HG03575 (cell line): ENCODE measurements around the gene MAGEA12.
"Not testable (repeated sequence)": the region's sequence is repeated elsewhere in the genome, so short reads cannot be mapped to it uniquely, and the experiment has no call there.

Experiments
- ATAC-seq: cut with Tn5 transposase; IDR thresholded peaks from one replicate; pipeline ENCODE4 v1.9.1; 2021; ENCODE audit not compliant: unreplicated experiment, insufficient number of reproducible peaks, low FRiP score; ENCODE audit errors: extremely low read depth

Gene MAGEA12, protein sequence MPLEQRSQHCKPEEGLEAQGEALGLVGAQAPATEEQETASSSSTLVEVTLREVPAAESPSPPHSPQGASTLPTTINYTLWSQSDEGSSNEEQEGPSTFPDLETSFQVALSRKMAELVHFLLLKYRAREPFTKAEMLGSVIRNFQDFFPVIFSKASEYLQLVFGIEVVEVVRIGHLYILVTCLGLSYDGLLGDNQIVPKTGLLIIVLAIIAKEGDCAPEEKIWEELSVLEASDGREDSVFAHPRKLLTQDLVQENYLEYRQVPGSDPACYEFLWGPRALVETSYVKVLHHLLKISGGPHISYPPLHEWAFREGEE

DNA sequence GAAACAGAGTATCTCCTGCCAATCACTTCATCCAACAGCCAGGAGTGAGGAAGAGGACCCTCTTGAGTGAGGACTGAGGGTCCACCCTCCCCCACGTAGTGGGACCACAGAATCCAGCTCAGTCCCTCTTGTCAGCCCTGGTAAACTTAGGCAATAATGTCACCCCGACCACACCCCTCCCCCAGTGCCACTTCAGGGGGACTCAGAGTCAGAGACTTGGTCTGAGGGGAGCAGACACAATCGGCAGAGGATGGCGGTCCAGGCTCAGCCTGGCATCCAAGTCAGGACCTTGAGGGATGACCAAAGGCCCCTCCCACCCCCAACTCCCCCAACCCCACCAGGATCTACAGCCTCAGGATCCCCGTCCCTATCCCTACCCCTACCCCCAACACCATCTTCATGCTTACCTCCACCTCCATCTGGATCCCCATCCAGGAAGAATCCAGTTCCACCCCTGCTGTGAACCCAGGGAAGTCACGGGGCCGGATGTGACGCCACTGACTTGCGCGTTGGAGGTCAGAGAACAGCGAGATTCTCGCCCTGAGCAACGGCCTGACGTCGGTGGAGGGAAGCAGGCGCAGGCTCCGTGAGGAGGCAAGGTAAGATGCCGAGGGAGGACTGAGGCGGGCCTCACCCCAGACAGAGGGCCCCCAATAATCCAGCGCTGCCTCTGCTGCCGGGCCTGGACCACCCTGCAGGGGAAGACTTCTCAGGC, at the start of gene MAGEA12, which contains the start of gene CSAG1:
Gene MAGEA12 (plus strand): TSS at position 497 of the 715 bp plus-strand sequence. CDS start 2,405 bp downstream, outside the sequence.
Gene CSAG1 (minus strand): TSS at position 461 of the 715 bp plus-strand sequence. CDS start 1,261 bp downstream, outside the sequence.
- ATAC-seq = no peak

DNA sequence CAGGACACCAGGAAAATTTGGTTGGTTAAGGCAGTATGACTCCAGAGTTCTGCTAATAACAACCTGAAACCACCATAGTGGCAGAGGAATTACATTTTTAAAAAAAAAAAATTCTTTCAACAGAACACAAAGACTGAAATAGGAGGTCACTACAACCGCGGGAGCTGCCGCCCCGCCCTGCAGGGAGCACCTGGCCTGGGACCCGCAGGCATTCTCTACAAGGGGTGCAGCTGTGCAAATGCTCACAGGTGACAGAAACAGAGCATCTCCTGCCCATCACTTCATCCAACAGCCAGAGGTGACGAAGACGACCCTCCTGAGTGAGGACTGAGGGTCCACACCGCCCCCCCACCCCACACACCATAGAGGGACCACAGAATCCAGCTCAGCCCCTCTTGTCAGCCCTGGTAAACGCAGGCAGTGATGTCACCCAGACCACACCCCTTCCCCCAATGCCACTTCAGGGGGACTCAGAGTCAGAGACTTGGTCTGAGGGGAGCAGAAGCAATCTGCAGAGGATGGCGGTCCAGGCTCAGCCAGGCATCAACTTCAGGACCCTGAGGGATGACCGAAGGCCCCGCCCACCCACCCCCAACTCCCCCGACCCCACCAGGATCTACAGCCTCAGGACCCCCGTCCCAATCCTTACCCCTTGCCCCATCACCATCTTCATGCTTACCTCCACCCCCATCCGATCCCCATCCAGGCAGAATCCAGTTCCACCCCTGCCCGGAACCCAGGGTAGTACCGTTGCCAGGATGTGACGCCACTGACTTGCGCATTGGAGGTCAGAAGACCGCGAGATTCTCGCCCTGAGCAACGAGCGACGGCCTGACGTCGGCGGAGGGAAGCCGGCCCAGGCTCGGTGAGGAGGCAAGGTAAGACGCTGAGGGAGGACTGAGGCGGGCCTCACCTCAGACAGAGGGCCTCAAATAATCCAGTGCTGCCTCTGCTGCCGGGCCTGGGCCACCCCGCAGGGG, 35.3 kb upstream of the MAGEA12 start, which contains the start of gene MAGEA3:
Gene MAGEA3 (plus strand): TSS at position 843 of the 980 bp plus-strand sequence. CDS start 2,039 bp downstream, outside the sequence.
- ATAC-seq = not testable (repeated sequence)

DNA sequence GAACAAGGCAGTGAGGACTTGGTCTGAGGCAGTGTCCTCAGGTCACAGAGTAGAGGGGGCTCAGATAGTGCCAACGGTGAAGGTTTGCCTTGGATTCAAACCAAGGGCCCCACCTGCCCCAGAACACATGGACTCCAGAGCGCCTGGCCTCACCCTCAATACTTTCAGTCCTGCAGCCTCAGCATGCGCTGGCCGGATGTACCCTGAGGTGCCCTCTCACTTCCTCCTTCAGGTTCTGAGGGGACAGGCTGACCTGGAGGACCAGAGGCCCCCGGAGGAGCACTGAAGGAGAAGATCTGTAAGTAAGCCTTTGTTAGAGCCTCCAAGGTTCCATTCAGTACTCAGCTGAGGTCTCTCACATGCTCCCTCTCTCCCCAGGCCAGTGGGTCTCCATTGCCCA, 33.2 kb upstream of the MAGEA12 start:
- ATAC-seq = not testable (repeated sequence)

DNA sequence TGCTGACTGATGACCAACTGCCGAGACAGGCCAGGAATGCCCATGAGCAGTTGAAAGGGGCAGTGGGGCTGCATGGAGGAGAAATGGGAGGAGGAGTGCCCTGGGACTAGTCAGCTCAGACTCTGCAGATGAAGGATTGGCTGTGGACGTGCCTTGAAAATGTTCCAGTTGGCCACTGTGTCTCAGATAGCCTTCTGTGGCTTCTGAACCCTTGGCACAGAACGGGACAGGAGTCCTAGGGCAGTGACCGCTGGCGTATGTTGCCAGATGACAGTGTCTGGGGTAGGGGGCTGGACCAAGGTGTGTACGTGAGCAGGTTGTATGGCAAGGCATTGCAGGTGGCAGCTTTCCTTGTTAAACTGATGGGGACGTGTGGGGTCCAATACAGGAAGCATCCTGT, 27.1 kb upstream of the MAGEA12 start:
- not testable (repeated sequence) for ATAC-seq

DNA sequence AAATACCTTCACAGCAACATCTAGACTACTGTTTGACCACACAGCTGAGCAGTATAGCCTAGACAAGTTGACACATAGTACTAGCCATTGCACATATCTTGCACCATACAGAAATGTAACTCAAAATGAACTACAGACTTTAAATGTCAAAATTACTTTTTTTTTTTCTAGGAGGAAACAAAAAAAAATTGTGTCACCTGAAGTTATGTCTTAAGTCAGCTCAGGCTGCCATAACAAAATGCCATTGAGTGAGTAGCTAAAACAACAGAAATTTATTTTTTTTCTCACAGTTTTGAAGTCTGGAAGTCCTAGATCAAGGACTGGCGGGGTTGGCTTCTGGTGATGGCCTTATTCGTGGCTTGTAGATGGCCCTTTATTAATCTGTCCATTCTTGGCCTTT, 24.4 kb upstream of the MAGEA12 start, which contains the start of gene CSAG2:
Gene CSAG2 (minus strand): TSS at position 101 of the 400 bp plus-strand sequence. CDS start 161 bp downstream, outside the sequence.
- ATAC-seq = not testable (repeated sequence)

DNA sequence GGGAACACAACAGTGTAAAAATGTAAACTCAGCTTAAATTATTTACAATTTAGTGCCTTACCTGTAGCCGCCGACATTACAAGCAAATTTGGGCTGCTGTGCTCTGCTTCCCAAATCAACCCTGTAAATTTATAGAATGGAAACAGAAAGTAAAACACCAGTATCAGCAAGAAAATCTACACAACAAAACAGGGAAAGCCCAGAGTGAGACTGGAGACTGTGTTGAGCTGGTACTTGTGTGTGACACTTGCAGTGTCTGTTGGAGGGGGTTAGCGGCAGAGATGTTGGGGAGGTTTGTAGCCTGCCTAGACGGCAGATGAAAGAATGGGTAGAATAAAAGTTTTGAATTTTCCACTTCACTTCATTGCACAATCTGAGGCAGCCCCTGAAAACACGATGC, 20.4 kb upstream of the MAGEA12 start:
- ATAC-seq = not testable (repeated sequence)

DNA sequence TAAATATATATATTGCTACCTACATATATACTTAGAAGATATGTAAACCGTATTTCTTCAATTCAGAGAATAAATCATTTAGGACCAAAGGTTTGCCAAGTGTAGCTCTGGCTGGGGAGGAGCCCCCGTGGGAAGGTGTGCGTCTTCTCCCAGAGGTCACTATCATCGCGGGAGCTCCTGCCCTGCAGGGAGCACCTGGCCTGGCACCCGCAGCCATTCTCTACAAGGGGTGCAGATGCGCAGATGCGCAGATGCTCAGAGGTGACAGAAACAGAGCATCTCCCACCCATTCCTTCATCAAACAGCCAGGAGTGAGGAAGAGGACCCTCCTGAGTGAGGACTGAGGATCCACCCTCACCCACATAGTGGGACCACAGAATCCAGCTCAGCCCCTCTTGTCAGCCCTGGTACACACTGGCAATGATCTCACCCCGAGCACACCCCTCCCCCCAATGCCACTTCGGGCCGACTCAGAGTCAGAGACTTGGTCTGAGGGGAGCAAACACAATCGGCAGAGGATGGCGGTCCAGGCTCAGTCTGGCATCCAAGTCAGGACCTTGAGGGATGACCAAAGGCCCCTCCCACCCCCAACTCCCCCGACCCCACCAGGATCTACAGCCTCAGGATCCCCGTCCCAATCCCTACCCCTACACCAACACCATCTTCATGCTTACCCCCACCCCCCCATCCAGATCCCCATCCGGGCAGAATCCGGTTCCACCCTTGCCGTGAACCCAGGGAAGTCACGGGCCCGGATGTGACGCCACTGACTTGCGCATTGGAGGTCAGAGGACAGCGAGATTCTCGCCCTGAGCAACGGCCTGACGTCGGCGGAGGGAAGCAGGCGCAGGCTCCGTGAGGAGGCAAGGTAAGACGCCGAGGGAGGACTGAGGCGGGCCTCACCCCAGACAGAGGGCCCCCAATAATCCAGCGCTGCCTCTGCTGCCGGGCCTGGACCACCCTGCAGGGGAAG, 19.5 kb upstream of the MAGEA12 start, which contains the start of gene MAGEA2B:
Gene MAGEA2B (plus strand): TSS at position 814 of the 973 bp plus-strand sequence. CDS start 2,479 bp downstream, outside the sequence.
- not testable (repeated sequence) for ATAC-seq

DNA sequence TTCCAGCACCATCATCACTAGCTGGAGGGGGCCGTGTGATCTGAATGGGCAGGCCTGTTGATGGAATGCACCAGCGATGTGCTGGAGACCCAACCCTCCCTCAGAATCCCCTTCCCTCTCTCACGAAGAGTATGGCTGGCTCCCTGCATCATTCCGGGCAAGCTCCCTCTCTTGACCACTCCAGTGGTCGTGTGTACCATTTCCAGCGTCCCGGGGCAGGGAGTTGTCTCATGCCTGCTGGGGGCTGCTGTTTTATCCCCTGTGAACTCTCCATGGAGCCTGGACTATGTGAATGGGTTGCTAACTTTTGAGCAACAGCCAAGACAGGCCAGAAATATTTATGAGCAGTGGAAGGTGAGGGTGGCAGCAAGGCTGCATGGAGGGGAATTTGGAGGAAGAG, 8.1 kb upstream of the MAGEA12 start:
- ATAC-seq = no peak

DNA sequence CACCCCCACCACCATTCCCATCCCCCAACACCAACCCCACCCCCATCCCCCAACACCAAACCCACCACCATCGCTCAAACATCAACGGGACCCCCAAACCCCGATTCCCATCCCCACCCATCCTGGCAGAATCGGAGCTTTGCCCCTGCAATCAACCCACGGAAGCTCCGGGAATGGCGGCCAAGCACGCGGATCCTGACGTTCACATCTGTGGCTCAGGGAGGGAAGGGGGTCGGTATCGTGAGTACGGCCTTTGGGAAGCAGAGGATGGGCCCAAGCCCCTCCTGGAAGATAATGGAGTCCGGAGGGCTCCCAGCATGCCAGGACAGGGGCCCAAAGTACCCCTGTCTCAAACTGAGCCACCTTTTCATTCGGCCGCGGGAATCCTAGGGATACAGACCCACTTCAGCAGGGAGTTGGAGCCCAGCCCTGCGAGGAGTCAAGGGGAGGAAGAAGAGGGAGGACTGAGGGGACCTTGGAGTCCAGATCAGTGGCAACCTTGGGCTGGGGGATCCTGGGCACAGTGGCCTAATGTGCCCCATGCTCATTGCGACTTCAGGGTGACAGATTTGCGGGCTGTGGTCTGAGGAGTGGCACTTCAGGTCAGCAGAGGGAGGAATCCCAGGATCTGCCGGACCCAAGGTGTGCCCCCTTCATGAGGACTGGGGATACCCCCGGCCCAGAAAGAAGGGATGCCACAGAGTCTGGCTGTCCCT, 744 bp downstream of the MAGEA12 start:
- not testable (repeated sequence) for ATAC-seq

DNA sequence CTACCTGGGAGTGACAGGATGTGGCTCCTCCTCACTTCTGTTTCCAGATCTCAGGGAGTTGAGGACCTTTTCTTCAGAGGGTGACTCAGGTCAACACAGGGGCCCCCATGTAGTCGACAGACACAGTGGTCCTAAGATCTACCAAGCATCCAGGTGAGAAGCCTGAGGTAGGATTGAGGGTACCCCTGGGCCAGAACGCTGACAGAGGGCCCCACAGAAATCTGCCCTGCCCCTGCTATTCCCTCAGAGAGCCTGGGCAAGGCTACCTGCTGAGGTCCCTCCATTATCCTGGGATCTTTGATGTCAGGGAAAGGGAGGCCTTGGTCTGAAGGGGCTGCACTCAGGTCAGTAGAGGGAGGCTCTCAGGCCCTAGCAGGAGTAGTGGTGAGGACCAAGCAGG, 1.5 kb downstream of the MAGEA12 start:
- no peak for ATAC-seq

DNA sequence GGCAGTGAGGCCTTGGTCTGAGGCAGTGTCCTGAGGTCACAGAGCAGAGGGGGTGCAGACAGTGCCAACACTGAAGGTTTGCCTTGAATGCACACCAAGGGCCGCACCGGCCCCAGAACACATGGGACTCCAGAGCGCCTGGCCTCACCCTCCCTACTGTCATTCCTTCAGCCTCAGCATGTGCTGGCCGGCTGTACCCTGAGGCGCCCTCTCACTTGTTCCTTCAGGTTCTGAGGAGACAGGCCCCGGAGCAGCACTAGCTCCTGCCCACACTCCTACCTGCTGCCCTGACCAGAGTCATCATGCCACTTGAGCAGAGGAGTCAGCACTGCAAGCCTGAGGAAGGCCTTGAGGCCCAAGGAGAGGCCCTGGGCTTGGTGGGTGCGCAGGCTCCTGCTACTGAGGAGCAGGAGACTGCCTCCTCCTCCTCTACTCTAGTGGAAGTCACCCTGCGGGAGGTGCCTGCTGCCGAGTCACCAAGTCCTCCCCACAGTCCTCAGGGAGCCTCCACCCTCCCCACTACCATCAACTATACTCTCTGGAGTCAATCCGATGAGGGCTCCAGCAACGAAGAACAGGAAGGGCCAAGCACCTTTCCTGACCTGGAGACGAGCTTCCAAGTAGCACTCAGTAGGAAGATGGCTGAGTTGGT, 2.4 kb downstream of the MAGEA12 start:
- no peak for ATAC-seq

DNA sequence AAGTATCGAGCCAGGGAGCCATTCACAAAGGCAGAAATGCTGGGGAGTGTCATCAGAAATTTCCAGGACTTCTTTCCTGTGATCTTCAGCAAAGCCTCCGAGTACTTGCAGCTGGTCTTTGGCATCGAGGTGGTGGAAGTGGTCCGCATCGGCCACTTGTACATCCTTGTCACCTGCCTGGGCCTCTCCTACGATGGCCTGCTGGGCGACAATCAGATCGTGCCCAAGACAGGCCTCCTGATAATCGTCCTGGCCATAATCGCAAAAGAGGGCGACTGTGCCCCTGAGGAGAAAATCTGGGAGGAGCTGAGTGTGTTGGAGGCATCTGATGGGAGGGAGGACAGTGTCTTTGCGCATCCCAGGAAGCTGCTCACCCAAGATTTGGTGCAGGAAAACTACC, 3.0 kb downstream of the MAGEA12 start:
- not testable (repeated sequence) for ATAC-seq

DNA sequence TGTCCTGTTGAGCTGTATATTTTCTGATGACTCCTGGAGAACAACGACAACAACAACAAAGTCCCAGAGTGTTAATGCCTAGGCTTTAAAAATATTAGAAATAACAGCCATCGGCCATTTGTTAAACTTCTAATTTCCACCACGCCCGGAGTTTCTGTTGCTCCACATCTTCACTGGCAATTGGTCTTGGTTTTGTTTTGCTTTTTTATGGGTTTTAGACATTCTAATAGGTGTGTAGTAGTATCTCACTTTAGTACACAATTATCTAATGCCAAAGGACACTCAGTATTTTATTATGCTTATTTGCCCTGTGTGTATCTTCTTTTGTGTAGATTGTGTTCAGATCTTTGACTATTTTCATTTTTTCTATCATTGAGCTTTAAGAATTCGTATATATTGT, 5.0 kb downstream of the MAGEA12 start:
- ATAC-seq = no peak

DNA sequence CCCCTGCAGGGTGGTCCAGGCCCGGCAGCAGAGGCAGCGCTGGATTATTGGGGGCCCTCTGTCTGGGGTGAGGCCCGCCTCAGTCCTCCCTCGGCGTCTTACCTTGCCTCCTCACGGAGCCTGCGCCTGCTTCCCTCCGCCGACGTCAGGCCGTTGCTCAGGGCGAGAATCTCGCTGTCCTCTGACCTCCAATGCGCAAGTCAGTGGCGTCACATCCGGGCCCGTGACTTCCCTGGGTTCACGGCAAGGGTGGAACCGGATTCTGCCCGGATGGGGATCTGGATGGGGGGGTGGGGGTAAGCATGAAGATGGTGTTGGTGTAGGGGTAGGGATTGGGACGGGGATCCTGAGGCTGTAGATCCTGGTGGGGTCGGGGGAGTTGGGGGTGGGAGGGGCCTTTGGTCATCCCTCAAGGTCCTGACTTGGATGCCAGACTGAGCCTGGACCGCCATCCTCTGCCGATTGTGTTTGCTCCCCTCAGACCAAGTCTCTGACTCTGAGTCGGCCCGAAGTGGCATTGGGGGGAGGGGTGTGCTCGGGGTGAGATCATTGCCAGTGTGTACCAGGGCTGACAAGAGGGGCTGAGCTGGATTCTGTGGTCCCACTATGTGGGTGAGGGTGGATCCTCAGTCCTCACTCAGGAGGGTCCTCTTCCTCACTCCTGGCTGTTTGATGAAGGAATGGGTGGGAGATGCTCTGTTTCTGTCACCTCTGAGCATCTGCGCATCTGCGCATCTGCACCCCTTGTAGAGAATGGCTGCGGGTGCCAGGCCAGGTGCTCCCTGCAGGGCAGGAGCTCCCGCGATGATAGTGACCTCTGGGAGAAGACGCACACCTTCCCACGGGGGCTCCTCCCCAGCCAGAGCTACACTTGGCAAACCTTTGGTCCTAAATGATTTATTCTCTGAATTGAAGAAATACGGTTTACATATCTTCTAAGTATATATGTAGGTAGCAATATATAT, 20.4 kb downstream of the MAGEA12 start, which contains the start of gene MAGEA2:
Gene MAGEA2 (minus strand): TSS at position 157 of the 965 bp plus-strand sequence. CDS start 2,479 bp downstream, outside the sequence.
- ATAC-seq = not testable (repeated sequence)

DNA sequence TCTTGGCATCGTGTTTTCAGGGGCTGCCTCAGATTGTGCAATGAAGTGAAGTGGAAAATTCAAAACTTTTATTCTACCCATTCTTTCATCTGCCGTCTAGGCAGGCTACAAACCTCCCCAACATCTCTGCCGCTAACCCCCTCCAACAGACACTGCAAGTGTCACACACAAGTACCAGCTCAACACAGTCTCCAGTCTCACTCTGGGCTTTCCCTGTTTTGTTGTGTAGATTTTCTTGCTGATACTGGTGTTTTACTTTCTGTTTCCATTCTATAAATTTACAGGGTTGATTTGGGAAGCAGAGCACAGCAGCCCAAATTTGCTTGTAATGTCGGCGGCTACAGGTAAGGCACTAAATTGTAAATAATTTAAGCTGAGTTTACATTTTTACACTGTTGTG, 21.3 kb downstream of the MAGEA12 start:
- ATAC-seq = not testable (repeated sequence)
